Endothelial cell of umbilical vein (primary cell): ENCODE data around the gene GAK. TPM values are rescaled to one million over a fixed set of nuclear protein-coding genes. Genes with fewer than 3 reads are reported as not detected.
"Not testable (repeated sequence)": the region's sequence is repeated elsewhere in the genome, so short reads cannot be mapped to it uniquely, and the experiment has no call there.

Experiments used
- BruUV-seq: library from RNA; stranded (reverse); fragments of 400-500 nt; replicated peaks from 2 replicates; lab custom pipeline; 2021; lab: Mats Ljungman, UMichigan
- CTCF ChIA-PET: fragments of 300-600, 350-600 bp; sonication (Branson Sonifier 250); formaldehyde crosslinking; loops from one replicate; lab custom pipeline; 2021; ENCODE audit warnings: antibody characterized with exemption, inconsistent platforms; lab: Charles Lee
- POLR2A ChIA-PET: fragments of 300-600, 350-600 bp; sonication (Branson Sonifier 250); formaldehyde crosslinking; loops from one replicate; lab custom pipeline; 2021; ENCODE audit warnings: antibody characterized with exemption, inconsistent platforms; lab: Charles Lee
- DNase-seq: peaks from one replicate; pipeline ENCODE4 v3.0.0-alpha.2; 2011; ENCODE audit warnings: low read depth, low spot score
- FAIRE-seq: peaks from 2 replicates; lab custom pipeline; 2011; peaks lifted over from hg19 to GRCh38; lab: Jason Lieb, UNC
- H2AFZ ChIP-seq: 2 replicates; pipeline ENCODE4 v1.6.0; 2012; ENCODE audit warnings: low read depth, low read length, control low read depth, inconsistent platforms
- H3K27ac ChIP-seq: 2 replicates; pipeline ENCODE4 v1.5.1; 2011; ENCODE audit warnings: low read depth, mild to moderate bottlenecking, control low read depth, low read length, moderate library complexity; ENCODE audit not compliant: insufficient read depth
- H3K27me3 ChIP-seq, 2 experiments: 2 replicates each; pipeline versions ENCODE4 v1.6.0 to v1.6.1; 2011; ENCODE audit warnings: low read length in 2 of 2, mixed read lengths in 1 of 2; ENCODE audit not compliant: control insufficient read depth in 2 of 2, insufficient read depth in 2 of 2
- H3K36me3 ChIP-seq, 2 experiments: 2 replicates in 1 of 2; 3 replicates in 1 of 2; pipeline ENCODE4 v1.5.1; 2011; ENCODE audit warnings: low read length in 2 of 2, mild to moderate bottlenecking in 1 of 2, moderate library complexity in 1 of 2; ENCODE audit not compliant: control insufficient read depth in 2 of 2, insufficient read depth in 2 of 2; ENCODE audit errors: extremely low read depth in 1 of 2
- H3K4me1 ChIP-seq: 3 replicates; pipeline ENCODE4 v1.5.1; 2011; ENCODE audit warnings: mild to moderate bottlenecking, low read length; ENCODE audit not compliant: control insufficient read depth, insufficient read depth; ENCODE audit errors: extremely low read depth
- H3K4me2 ChIP-seq: 2 replicates; pipeline ENCODE4 v1.6.1; 2011; ENCODE audit warnings: low read length, control low read depth, mixed read lengths; ENCODE audit not compliant: insufficient read depth
- H3K4me3 ChIP-seq, 3 experiments: fragments of 200-600 bp in 1 of 3; sonication (generic), shearing (Covaris generic) in 1 of 3; replicated peaks in 1 of 3; 2 replicates each; pipeline ENCODE4 v1.5.1; 2011 to 2016; ENCODE audit warnings: control low read depth in 3 of 3, low read length in 3 of 3, mild to moderate bottlenecking in 2 of 3, inconsistent platforms in 1 of 3, low read depth in 1 of 3, moderate library complexity in 1 of 3; ENCODE audit not compliant: insufficient read depth in 1 of 3
- H3K79me2 ChIP-seq: 2 replicates; pipeline ENCODE4 v1.6.0; 2012; ENCODE audit warnings: low read length, inconsistent platforms; ENCODE audit not compliant: control insufficient read depth, insufficient read depth
- H3K9ac ChIP-seq: replicated peaks from 2 replicates; pipeline ENCODE3; 2011; ENCODE audit warnings: low read length, control low read depth; ENCODE audit not compliant: insufficient read depth; ENCODE audit errors: extremely low read depth
- H3K9me1 ChIP-seq: replicated peaks from 3 replicates; pipeline ENCODE4 v1.6.0; 2011; ENCODE audit warnings: mild to moderate bottlenecking, low read length; ENCODE audit not compliant: control insufficient read depth, insufficient read depth; ENCODE audit errors: extremely low read depth
- H3K9me3 ChIP-seq: replicated peaks from 2 replicates; pipeline ENCODE4 v1.5.1; 2012; ENCODE audit warnings: low read length, inconsistent platforms; ENCODE audit not compliant: control insufficient read depth, insufficient read depth
- H4K20me1 ChIP-seq: replicated peaks from 2 replicates; pipeline ENCODE3; 2011; ENCODE audit warnings: mild to moderate bottlenecking, low read length; ENCODE audit not compliant: control insufficient read depth, insufficient read depth; ENCODE audit errors: extremely low read depth
- EZH2 ChIP-seq: IDR thresholded peaks from 2 replicates; pipeline ENCODE4 v1.6.1; 2012; ENCODE audit warnings: borderline replicate concordance, low read depth, mild to moderate bottlenecking, moderate library complexity, low read length, inconsistent platforms; ENCODE audit not compliant: severe bottlenecking
- FOS ChIP-seq: IDR thresholded peaks from 2 replicates; pipeline ENCODE4 v1.6.1; 2011; ENCODE audit warnings: mild to moderate bottlenecking, low read length, moderate library complexity, borderline replicate concordance; ENCODE audit not compliant: insufficient read depth
- GATA2 ChIP-seq: IDR thresholded peaks from 2 replicates; pipeline ENCODE4 v1.7.0; 2011; ENCODE audit warnings: low read depth, mild to moderate bottlenecking, moderate library complexity, mixed read lengths, low read length; ENCODE audit not compliant: insufficient read length, insufficient read depth
- JUN ChIP-seq: IDR thresholded peaks from 2 replicates; pipeline ENCODE4 v1.6.1; 2011; ENCODE audit warnings: borderline replicate concordance, low read depth; ENCODE audit not compliant: insufficient read length, insufficient read depth
- MYC ChIP-seq: IDR thresholded peaks from one replicate; pipeline ENCODE4 v1.6.1; 2011; ENCODE audit warnings: mild to moderate bottlenecking, low read depth, low read length
- POLR2A ChIP-seq: IDR thresholded peaks from 2 replicates; pipeline ENCODE4 v1.6.1; 2012; ENCODE audit warnings: low read depth, mild to moderate bottlenecking, control low read depth, low read length
- POLR2AphosphoS5 ChIP-seq: IDR thresholded peaks from 2 replicates; pipeline ENCODE4 v1.6.1; 2012; ENCODE audit warnings: low read depth, mild to moderate bottlenecking, control low read depth, low read length, moderate library complexity; ENCODE audit not compliant: insufficient read depth
- dilution Hi-C: fragments of 300-500 bp; cut with MboI; formaldehyde crosslinking; loops from one replicate; pipeline ENCODE4 v1.15.0; 2019; ENCODE audit warnings: low sequenced_read_pairs; ENCODE audit not compliant: extremely low pct_ligation_motif_present
- intact Hi-C: fragments of 100-400 bp; cut with micrococcal nuclease; formaldehyde crosslinking; loops from one replicate; pipeline ENCODE4 v1.10.0; 2022
- polyA plus RNA-seq, 4 experiments: library from polyadenylated mRNA; depleted of rRNA in 3 of 4; stranded (reverse) in 3 of 4; unstranded in 1 of 4; fragments of >200 nt; gene quantifications; 2 replicates each; pipeline versions ENCODE4 v1.2.1 to v1.2.3, GENCODE V29; 2011 to 2012; ENCODE audit warnings: missing spikeins in 1 of 4
- total RNA-seq: library from RNA; stranded (reverse); gene quantifications from 2 replicates; pipeline ENCODE4 v1.2.3, GENCODE V29; 2021
- TF ChIP-seq, protein P1 (sequence below): IDR thresholded peaks from 2 replicates; pipeline ENCODE4 v1.6.1; 2011; ENCODE audit not compliant: insufficient read depth, insufficient read length
- TF ChIP-seq, protein P2 (sequence below), 2 donors: IDR thresholded peaks; 1 replicate in 1 of 2; 2 replicates in 1 of 2; pipeline ENCODE4 v1.5.1; 2011; ENCODE audit warnings: low read length in 2 of 2, mild to moderate bottlenecking in 2 of 2, moderate library complexity in 2 of 2, control low read depth in 1 of 2, inconsistent platforms in 1 of 2, low read depth in 1 of 2; ENCODE audit not compliant: insufficient read depth in 1 of 2; ENCODE audit errors: extremely low read depth in 1 of 2

GAK gene
- total and polyA plus RNA-seq, 2 donors (not counting 3 experiments of a cell fraction or from before 2014, with no cell fraction given), result 49.6 to 109 TPM

DNA sequence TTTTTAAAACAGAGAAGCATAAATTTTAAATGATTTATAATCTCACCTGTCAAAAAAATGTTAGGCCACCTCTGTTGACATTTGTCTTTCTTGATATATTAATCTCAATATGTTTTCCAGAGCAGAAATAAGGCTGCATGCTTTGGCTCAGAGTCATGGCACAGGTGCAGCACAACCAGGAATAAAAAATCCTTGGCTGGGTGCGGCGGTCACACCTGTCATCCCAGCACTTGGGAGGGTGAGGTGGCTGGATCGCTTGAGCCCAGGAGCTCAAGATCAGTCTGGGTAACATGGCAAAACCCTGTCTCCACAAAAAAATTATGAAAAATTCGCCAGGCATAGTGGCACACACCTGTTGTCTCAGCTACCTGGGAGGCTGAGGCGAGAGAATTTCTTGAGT, 124.3 kb downstream of the GAK start:
- Histone ChIP-seq H3K9me3 (no peaks in the 10 kb centered on the region), H3K27ac (no peak overlapping the region), H3K4me2 (no peak overlapping the region), H3K27me3 (peaks cover 0 to 7% of the 10 kb centered on the region in 2 experiments), H3K4me3 (no peak overlapping the region), H3K79me2 (no peaks in the 10 kb centered on the region), H3K4me1 (no peaks in the 10 kb centered on the region), H3K9ac (no peak overlapping the region), H3K36me3 (no peaks in the 10 kb centered on the region), H2AFZ (no peak overlapping the region), H4K20me1 (no peaks in the 10 kb centered on the region), H3K9me1 (no peaks in the 10 kb centered on the region)
- no TSS peak for BruUV-seq
- intact Hi-C loops (no loop called here), dilution Hi-C loops (no loop called here)
- FAIRE-seq, result no peak
- ChIA-PET POLR2A (no interaction called here), CTCF (no interaction called here)
- TF ChIP-seq, protein P1, sequence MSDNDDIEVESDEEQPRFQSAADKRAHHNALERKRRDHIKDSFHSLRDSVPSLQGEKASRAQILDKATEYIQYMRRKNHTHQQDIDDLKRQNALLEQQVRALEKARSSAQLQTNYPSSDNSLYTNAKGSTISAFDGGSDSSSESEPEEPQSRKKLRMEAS, result no peak
- TF ChIP-seq MYC, result no peak
- no peak for TF ChIP-seq FOS
- TF ChIP-seq EZH2, result no peak
- TF ChIP-seq POLR2A, result no peak
- TF ChIP-seq POLR2AphosphoS5, result no peak
- TF ChIP-seq, protein P2, sequence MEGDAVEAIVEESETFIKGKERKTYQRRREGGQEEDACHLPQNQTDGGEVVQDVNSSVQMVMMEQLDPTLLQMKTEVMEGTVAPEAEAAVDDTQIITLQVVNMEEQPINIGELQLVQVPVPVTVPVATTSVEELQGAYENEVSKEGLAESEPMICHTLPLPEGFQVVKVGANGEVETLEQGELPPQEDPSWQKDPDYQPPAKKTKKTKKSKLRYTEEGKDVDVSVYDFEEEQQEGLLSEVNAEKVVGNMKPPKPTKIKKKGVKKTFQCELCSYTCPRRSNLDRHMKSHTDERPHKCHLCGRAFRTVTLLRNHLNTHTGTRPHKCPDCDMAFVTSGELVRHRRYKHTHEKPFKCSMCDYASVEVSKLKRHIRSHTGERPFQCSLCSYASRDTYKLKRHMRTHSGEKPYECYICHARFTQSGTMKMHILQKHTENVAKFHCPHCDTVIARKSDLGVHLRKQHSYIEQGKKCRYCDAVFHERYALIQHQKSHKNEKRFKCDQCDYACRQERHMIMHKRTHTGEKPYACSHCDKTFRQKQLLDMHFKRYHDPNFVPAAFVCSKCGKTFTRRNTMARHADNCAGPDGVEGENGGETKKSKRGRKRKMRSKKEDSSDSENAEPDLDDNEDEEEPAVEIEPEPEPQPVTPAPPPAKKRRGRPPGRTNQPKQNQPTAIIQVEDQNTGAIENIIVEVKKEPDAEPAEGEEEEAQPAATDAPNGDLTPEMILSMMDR (IDR thresholded peaks at IDR 0.05; ENCODE audit: extremely low read depth in 1 of 2, insufficient read depth in 1 of 2, low read depth in 1 of 2, low read length in 2 of 2), result no peak
- no peak for TF ChIP-seq GATA2
- TF ChIP-seq JUN, result no peak
- no peak for DNase-seq

DNA sequence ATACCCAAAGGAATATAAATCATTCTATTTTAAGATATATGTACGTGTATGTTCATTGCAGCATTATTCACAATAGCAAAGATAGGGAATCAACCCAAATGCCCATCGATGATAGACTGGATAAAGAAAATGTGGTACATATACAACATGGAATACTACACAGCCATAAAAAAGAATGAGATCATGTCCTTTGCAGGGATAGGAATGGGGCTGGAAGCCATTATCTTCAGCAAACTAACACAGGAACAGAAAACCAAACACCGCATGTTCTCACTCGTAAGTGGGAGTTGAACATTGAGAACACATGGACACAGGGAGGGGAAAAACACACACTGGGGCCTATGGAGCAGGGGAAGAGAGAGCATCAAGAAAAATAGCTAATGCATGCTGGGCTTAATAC, 125.1 kb downstream of the GAK start:
- intact Hi-C loops, CTCF ChIA-PET, H4K20me1 ChIP-seq, H3K4me2 ChIP-seq, H3K4me3 ChIP-seq, H3K27me3 ChIP-seq, POLR2A ChIA-PET, H3K27ac ChIP-seq, H3K9ac ChIP-seq, H2AFZ ChIP-seq, FAIRE-seq, H3K79me2 ChIP-seq, H3K9me3 ChIP-seq, H3K4me1 ChIP-seq, H3K36me3 ChIP-seq, DNase-seq, BruUV-seq, dilution Hi-C loops, H3K9me1 ChIP-seq: not testable (repeated sequence)
